ENCODE measurements around the gene PRICKLE3. TPM values are rescaled to one million over a fixed set of nuclear protein-coding genes. Genes with fewer than 3 reads are reported as not detected.

PRICKLE3 gene
- total and polyA plus RNA-seq, 2 of the 4 experiments (the other 2 are of a cell fraction), result 3.4 to 6.4 TPM

DNA sequence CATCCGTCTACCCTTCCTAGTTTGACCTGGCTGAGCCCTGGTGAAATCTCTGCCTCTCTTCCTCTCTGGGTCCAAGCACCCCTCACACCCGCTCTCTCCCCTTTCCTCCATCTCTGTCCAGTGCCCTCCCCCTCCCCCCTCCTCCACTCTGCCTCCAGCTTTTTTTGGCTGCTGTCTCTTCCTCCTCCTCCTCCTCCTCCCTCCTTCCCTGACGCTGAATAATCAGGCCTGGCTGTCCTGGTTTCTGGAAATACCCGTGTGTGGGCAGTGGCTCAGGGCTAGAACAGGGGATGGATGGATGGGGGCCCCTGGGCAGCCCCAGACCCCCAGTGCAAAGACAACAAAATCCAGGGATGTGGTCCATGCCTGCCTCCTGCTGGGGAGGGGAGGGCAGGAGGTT, 18.5 kb upstream of the PRICKLE3 start:
- POLR2A ChIA-PET (ENCODE audit: unreplicated experiment), result no interaction called here
- no peaks in the 10 kb centered on the region for H3K4me1 ChIP-seq (ENCODE audit: control insufficient read depth, insufficient read depth, low read length)

More for the DNA sequence above, 18.5 kb upstream of the PRICKLE3 start:
- intact Hi-C loops (cut with micrococcal nuclease), result no loop called here
- dilution Hi-C loops (cut with HindIII; ENCODE audit: low sequenced_read_pairs, unreplicated experiment), result no loop called here
- Histone ChIP-seq H3K14ac (replicated peaks; ENCODE audit: low read depth, low read length) (no peak overlapping the region), H2AK9ac (replicated peaks; ENCODE audit: low read depth, low read length, poor library complexity) (no peak overlapping the region), H3K56ac (ENCODE audit: extremely low read depth, insufficient read depth, low read length) (no peak overlapping the region), H4K5ac (ENCODE audit: low read depth, low read length) (no peak overlapping the region), H4K20me1 (ENCODE audit: insufficient read depth, low read length) (no peaks in the 10 kb centered on the region), H3K79me1 (ENCODE audit: low read depth in 1 of 2, low read length in 2 of 2) (no peaks in the 10 kb centered on the region), H2AK5ac (ENCODE audit: low read depth, low read length) (no peak overlapping the region), H4K8ac (ENCODE audit: low read depth in 2 of 2, low read length in 2 of 2) (no peak overlapping the region), H3K27me3 (ENCODE audit: control insufficient read depth, insufficient read depth, low read length) (peaks cover 13% of the 10 kb centered on the region), H3K27ac (ENCODE audit: insufficient read depth, low read length) (no peak overlapping the region), H3K9ac (ENCODE audit: low read depth, low read length) (no peak overlapping the region), H3K4me2 (ENCODE audit: low read depth, low read length) (no peak overlapping the region), H2BK20ac (ENCODE audit: low read depth, low read length) (no peak overlapping the region), H2BK15ac (ENCODE audit: low read depth, low read length) (no peak overlapping the region), H2BK120ac (ENCODE audit: low read depth, low read length) (no peak overlapping the region), H2AFZ (replicated peaks; ENCODE audit: low read length, poor library complexity) (no peak overlapping the region), H3K4ac (ENCODE audit: low read depth, low read length) (no peak overlapping the region), H3K4me3 (ENCODE audit: insufficient read depth, low read depth, low read length) (no peak overlapping the region), H3K36me3 (ENCODE audit: control insufficient read depth, insufficient read depth, low read length) (no peaks in the 10 kb centered on the region), H3K9me1 (ENCODE audit: insufficient read depth, low read length) (no peaks in the 10 kb centered on the region), H3K23ac (ENCODE audit: low read depth, low read length) (no peak overlapping the region), H2BK5ac (ENCODE audit: low read depth, low read length, poor library complexity, severe bottlenecking) (no peak overlapping the region), H3K18ac (ENCODE audit: low read depth, low read length) (no peak overlapping the region), H4K91ac (ENCODE audit: insufficient read depth, low read depth, low read length) (no peak overlapping the region), H3K9me3 (ENCODE audit: control insufficient read depth, insufficient read depth, low read length) (no peaks in the 10 kb centered on the region)
- ATAC-seq (ENCODE audit: low read depth), result no peak
- DNase-seq, result no peak
- no TSS peak for BruUV-seq (replicated peaks)
- in situ Hi-C loops (cut with MboI; ENCODE audit: low sequenced_read_pairs), result no loop called here
- 33% methylated on average over 1 of the region's 4 CpGs; no CpG with 5 or more reads in 1 of the 2 experiments for WGBS, 2 experiments (ENCODE audit: extremely low coverage in 2 of 2, insufficient read length in 1 of 2)
- no peak for TF ChIP-seq RFX5 (IDR thresholded peaks at IDR 0.05; ENCODE audit: low read depth, low read length)
- TF ChIP-seq, protein P1, sequence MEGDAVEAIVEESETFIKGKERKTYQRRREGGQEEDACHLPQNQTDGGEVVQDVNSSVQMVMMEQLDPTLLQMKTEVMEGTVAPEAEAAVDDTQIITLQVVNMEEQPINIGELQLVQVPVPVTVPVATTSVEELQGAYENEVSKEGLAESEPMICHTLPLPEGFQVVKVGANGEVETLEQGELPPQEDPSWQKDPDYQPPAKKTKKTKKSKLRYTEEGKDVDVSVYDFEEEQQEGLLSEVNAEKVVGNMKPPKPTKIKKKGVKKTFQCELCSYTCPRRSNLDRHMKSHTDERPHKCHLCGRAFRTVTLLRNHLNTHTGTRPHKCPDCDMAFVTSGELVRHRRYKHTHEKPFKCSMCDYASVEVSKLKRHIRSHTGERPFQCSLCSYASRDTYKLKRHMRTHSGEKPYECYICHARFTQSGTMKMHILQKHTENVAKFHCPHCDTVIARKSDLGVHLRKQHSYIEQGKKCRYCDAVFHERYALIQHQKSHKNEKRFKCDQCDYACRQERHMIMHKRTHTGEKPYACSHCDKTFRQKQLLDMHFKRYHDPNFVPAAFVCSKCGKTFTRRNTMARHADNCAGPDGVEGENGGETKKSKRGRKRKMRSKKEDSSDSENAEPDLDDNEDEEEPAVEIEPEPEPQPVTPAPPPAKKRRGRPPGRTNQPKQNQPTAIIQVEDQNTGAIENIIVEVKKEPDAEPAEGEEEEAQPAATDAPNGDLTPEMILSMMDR (conservative IDR thresholded peaks at IDR 0.05; ENCODE audit: low read depth, low read length), result no peak
- no peak for TF ChIP-seq BHLHE40 (IDR thresholded peaks at IDR 0.05; ENCODE audit: low read depth, low read length)
- TF ChIP-seq, protein P2, sequence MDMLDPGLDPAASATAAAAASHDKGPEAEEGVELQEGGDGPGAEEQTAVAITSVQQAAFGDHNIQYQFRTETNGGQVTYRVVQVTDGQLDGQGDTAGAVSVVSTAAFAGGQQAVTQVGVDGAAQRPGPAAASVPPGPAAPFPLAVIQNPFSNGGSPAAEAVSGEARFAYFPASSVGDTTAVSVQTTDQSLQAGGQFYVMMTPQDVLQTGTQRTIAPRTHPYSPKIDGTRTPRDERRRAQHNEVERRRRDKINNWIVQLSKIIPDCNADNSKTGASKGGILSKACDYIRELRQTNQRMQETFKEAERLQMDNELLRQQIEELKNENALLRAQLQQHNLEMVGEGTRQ (IDR thresholded peaks at IDR 0.05; ENCODE audit: low read depth, low read length), result no peak
- no peak for TF ChIP-seq MAFK (IDR thresholded peaks at IDR 0.05; ENCODE audit: low read depth, low read length)
- TF ChIP-seq MXI1 (IDR thresholded peaks at IDR 0.05; ENCODE audit: borderline replicate concordance, low read depth, low read length), result no peak
- no peak for TF ChIP-seq MAZ (IDR thresholded peaks at IDR 0.05; ENCODE audit: borderline replicate concordance, low read depth, low read length)
- no peak for TF ChIP-seq RCOR1 (IDR thresholded peaks at IDR 0.05; ENCODE audit: insufficient replicate concordance, low read length)
- TF ChIP-seq CHD1 (IDR thresholded peaks at IDR 0.05; ENCODE audit: low read depth, low read length), result no peak
- TF ChIP-seq CEBPB (IDR thresholded peaks at IDR 0.05; ENCODE audit: low read depth, low read length), result no peak
- TF ChIP-seq RAD21 (IDR thresholded peaks at IDR 0.05; ENCODE audit: low read length), result no peak
- no peak for TF ChIP-seq FOS (IDR thresholded peaks at IDR 0.05; ENCODE audit: low read depth, low read length)
- TF ChIP-seq POLR2A (IDR thresholded peaks at IDR 0.05; ENCODE audit: low read depth, low read length), result no peak
- TF ChIP-seq NFE2L2 (IDR thresholded peaks at IDR 0.05; ENCODE audit: low read depth, low read length), result no peak
- no peak for TF ChIP-seq SMC3 (IDR thresholded peaks at IDR 0.05; ENCODE audit: low read depth, low read length)
- TF ChIP-seq, protein P3, sequence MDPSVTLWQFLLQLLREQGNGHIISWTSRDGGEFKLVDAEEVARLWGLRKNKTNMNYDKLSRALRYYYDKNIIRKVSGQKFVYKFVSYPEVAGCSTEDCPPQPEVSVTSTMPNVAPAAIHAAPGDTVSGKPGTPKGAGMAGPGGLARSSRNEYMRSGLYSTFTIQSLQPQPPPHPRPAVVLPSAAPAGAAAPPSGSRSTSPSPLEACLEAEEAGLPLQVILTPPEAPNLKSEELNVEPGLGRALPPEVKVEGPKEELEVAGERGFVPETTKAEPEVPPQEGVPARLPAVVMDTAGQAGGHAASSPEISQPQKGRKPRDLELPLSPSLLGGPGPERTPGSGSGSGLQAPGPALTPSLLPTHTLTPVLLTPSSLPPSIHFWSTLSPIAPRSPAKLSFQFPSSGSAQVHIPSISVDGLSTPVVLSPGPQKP (IDR thresholded peaks at IDR 0.05; ENCODE audit: borderline replicate concordance, low read depth, low read length), result no peak
- CTCF ChIA-PET, result no interaction called here
